H1 (cell line): ENCODE data around the gene GRB14. TPM values are rescaled to one million over a fixed set of nuclear protein-coding genes. Genes with fewer than 3 reads are reported as not detected.
A peak's percentile ranks its signal among the peaks of the same experiment; 100 is the strongest.

Experiments used
- CTCF ChIA-PET: fragments of 300-600 bp; sonication (Branson Sonifier 250); formaldehyde crosslinking; loops from one replicate; lab custom pipeline; 2021; ENCODE audit not compliant: partially characterized antibody; lab: Charles Lee
- POLR2A ChIA-PET: fragments of 300-600 bp; sonication (Branson Sonifier 250); formaldehyde crosslinking; loops from one replicate; lab custom pipeline; 2021; ENCODE audit warnings: inconsistent platforms; ENCODE audit not compliant: partially characterized antibody; lab: Charles Lee
- DNase-seq, 2 experiments: peaks; one replicate each; pipeline versions ENCODE4 v3.0.0 to v3.0.0-alpha.2; 2010 to 2022; ENCODE audit warnings: low spot score in 2 of 2, low read depth in 1 of 2, mixed read lengths in 1 of 2
- FAIRE-seq: peaks from 2 replicates; lab custom pipeline; 2011; peaks lifted over from hg19 to GRCh38; lab: Jason Lieb, UNC
- H2AFZ ChIP-seq: 2 replicates; pipeline ENCODE4 v1.8.1; 2012; ENCODE audit warnings: low read length, inconsistent platforms
- H2AK5ac ChIP-seq: 2 replicates; pipeline ENCODE4 v1.6.1; 2013; ENCODE audit warnings: low read depth, low read length
- H2BK120ac ChIP-seq: replicated peaks from 2 replicates; pipeline ENCODE3; 2013; ENCODE audit warnings: low read depth, low read length, inconsistent platforms
- H2BK12ac ChIP-seq: 2 replicates; pipeline ENCODE4 v1.6.1; 2013; ENCODE audit warnings: low read depth, low read length
- H2BK15ac ChIP-seq: 2 replicates; pipeline ENCODE4 v1.6.1; 2013; ENCODE audit warnings: low read length
- H2BK20ac ChIP-seq: 2 replicates; pipeline ENCODE4 v1.6.1; 2013; ENCODE audit warnings: low read length
- H2BK5ac ChIP-seq: 2 replicates; pipeline ENCODE4 v1.6.1; 2013; ENCODE audit warnings: low read depth, low read length
- H3K14ac ChIP-seq: 2 replicates; pipeline ENCODE4 v1.6.1; 2013; ENCODE audit warnings: inconsistent platforms; ENCODE audit not compliant: insufficient read length
- H3K18ac ChIP-seq: 2 replicates; pipeline ENCODE4 v1.6.1; 2013; ENCODE audit warnings: low read length; ENCODE audit errors: extremely low read depth
- H3K23ac ChIP-seq: 2 replicates; pipeline ENCODE4 v1.6.1; 2013; ENCODE audit warnings: inconsistent platforms; ENCODE audit not compliant: insufficient read length
- H3K23me2 ChIP-seq: 2 replicates; pipeline ENCODE4 v1.6.1; 2013; ENCODE audit warnings: low read depth, low read length
- H3K27ac ChIP-seq: 2 replicates; pipeline ENCODE4 v1.6.1; 2011; ENCODE audit warnings: low read depth, low read length, inconsistent platforms
- H3K27me3 ChIP-seq, 4 experiments: replicated peaks in 1 of 4; 1 replicate in 1 of 4; 2 replicates in 3 of 4; pipeline versions ENCODE4 v1.6.1 to v1.8.1; 2011 to 2013; ENCODE audit warnings: low read length in 3 of 4, mild to moderate bottlenecking in 3 of 4, inconsistent platforms in 2 of 4, mixed read lengths in 2 of 4, moderate library complexity in 1 of 4; ENCODE audit not compliant: control insufficient read depth in 3 of 4, insufficient read depth in 3 of 4; ENCODE audit errors: extremely low read depth in 1 of 4
- H3K36me3 ChIP-seq, 4 experiments: 2 replicates each; pipeline versions ENCODE4 v1.6.1 to v1.8.1; 2011 to 2013; ENCODE audit warnings: mild to moderate bottlenecking in 4 of 4, low read length in 3 of 4, moderate library complexity in 2 of 4, control low read depth in 1 of 4, inconsistent platforms in 1 of 4; ENCODE audit not compliant: insufficient read depth in 4 of 4, control insufficient read depth in 2 of 4
- H3K4ac ChIP-seq: replicated peaks from 2 replicates; pipeline ENCODE3; 2013; ENCODE audit warnings: low read length, low read depth, mixed read lengths, inconsistent platforms; ENCODE audit not compliant: insufficient read length
- H3K4me1 ChIP-seq, 4 experiments: replicated peaks in 1 of 4; 1 replicate in 1 of 4; 2 replicates in 3 of 4; pipeline versions ENCODE4 v1.6.1 to v1.8.1; 2011 to 2013; ENCODE audit warnings: low read length in 3 of 4, inconsistent platforms in 2 of 4, mixed read lengths in 1 of 4; ENCODE audit not compliant: insufficient read depth in 4 of 4, control insufficient read depth in 3 of 4
- H3K4me2 ChIP-seq, 2 experiments: 2 replicates each; pipeline versions ENCODE4 v1.6.1 to v1.8.1; 2011 to 2013; ENCODE audit warnings: low read depth in 2 of 2, low read length in 2 of 2, control low read depth in 1 of 2, inconsistent platforms in 1 of 2, mild to moderate bottlenecking in 1 of 2; ENCODE audit not compliant: insufficient read depth in 1 of 2
- H3K4me3 ChIP-seq, 4 experiments: fragments of 200-600, 300-600 bp in 1 of 4; sonication (generic), shearing (Covaris generic), sonication (Bioruptor Twin) in 1 of 4; 2 replicates each; pipeline versions ENCODE4 v1.5.1 to v1.8.1; 2011 to 2016; ENCODE audit warnings: low read length in 4 of 4, low read depth in 3 of 4, control low read depth in 2 of 4, inconsistent platforms in 2 of 4, mild to moderate bottlenecking in 2 of 4, mixed read lengths in 1 of 4, moderate library complexity in 1 of 4; ENCODE audit not compliant: insufficient read depth in 2 of 4; ENCODE audit errors: extremely low read depth in 1 of 4
- H3K56ac ChIP-seq: replicated peaks from 2 replicates; pipeline ENCODE3; 2013; ENCODE audit warnings: low read depth, mild to moderate bottlenecking, mixed read lengths, low read length, inconsistent platforms; ENCODE audit not compliant: insufficient read length
- H3K79me1 ChIP-seq: 2 replicates; pipeline ENCODE4 v1.6.1; 2013; ENCODE audit warnings: low read depth, low read length, control low read depth
- H3K79me2 ChIP-seq, 2 experiments: 2 replicates each; pipeline versions ENCODE4 v1.6.1 to v1.8.1; 2012 to 2013; ENCODE audit warnings: low read length in 2 of 2, mild to moderate bottlenecking in 2 of 2, inconsistent platforms in 1 of 2; ENCODE audit not compliant: insufficient read depth in 2 of 2, control insufficient read depth in 1 of 2
- H3K9ac ChIP-seq, 4 experiments: replicated peaks in 1 of 4; 1 replicate in 1 of 4; 2 replicates in 3 of 4; pipeline versions ENCODE4 v1.6.1 to v1.8.1; 2011 to 2013; ENCODE audit warnings: low read depth in 3 of 4, low read length in 3 of 4, control low read depth in 2 of 4, mild to moderate bottlenecking in 2 of 4, moderate library complexity in 2 of 4, inconsistent platforms in 1 of 4; ENCODE audit errors: extremely low read depth in 1 of 4
- H3K9me3 ChIP-seq, 2 experiments: 2 replicates each; pipeline versions ENCODE4 v1.6.1 to v1.8.1; 2012 to 2013; ENCODE audit warnings: mild to moderate bottlenecking in 2 of 2, moderate library complexity in 2 of 2, control low read depth in 1 of 2, inconsistent platforms in 1 of 2, low read depth in 1 of 2, low read length in 1 of 2, mixed read lengths in 1 of 2; ENCODE audit not compliant: insufficient read depth in 2 of 2
- H4K20me1 ChIP-seq, 2 experiments: replicated peaks in 1 of 2; 2 replicates each; pipeline versions ENCODE3 to v1.8.1; 2011 to 2013; ENCODE audit warnings: inconsistent platforms in 2 of 2, low read length in 2 of 2, mild to moderate bottlenecking in 1 of 2; ENCODE audit not compliant: insufficient read depth in 2 of 2, control insufficient read depth in 1 of 2
- H4K5ac ChIP-seq: 2 replicates; pipeline ENCODE4 v1.6.1; 2013; ENCODE audit warnings: low read length, low read depth, mixed read lengths, inconsistent platforms; ENCODE audit not compliant: insufficient read length
- H4K8ac ChIP-seq: 2 replicates; pipeline ENCODE4 v1.8.0; 2013; ENCODE audit warnings: mild to moderate bottlenecking, moderate library complexity, low read length, inconsistent platforms; ENCODE audit not compliant: insufficient read depth; ENCODE audit errors: extremely low read depth
- H4K91ac ChIP-seq: replicated peaks from 2 replicates; pipeline ENCODE3; 2013; ENCODE audit warnings: low read length, mixed read lengths, inconsistent platforms; ENCODE audit not compliant: insufficient read length
- CBX8 ChIP-seq: fragments of 300-800, 300-1000 bp; sonication (generic); IDR thresholded peaks from 2 replicates; pipeline ENCODE4 v1.7.1; 2016; ENCODE audit warnings: low read depth, low read length, borderline replicate concordance
- CTCF ChIP-seq, 3 experiments: IDR thresholded peaks; 1 replicate in 2 of 3; 2 replicates in 1 of 3; pipeline versions ENCODE4 v1.5.1 to v1.6.1; 2011; ENCODE audit warnings: low read length in 3 of 3, mild to moderate bottlenecking in 3 of 3, inconsistent platforms in 2 of 3, low read depth in 1 of 3, moderate library complexity in 1 of 3; ENCODE audit not compliant: insufficient read depth in 1 of 3; ENCODE audit errors: control extremely low read depth in 1 of 3
- JUND ChIP-seq: IDR thresholded peaks from 2 replicates; pipeline ENCODE4 v1.6.1; 2011; ENCODE audit warnings: mild to moderate bottlenecking, improper control_type of control experiment, low read length
- KDM1A ChIP-seq: fragments of 200-600, 300-600 bp; sonication (generic); IDR thresholded peaks from 2 replicates; pipeline ENCODE4 v1.7.1; 2016; ENCODE audit warnings: mild to moderate bottlenecking, low read length, borderline replicate concordance
- NRF1 ChIP-seq: IDR thresholded peaks from 2 replicates; pipeline ENCODE4 v1.6.1; 2011; ENCODE audit warnings: mild to moderate bottlenecking, low read depth, low read length, improper control_type of control experiment
- RAD21 ChIP-seq, 2 experiments: IDR thresholded peaks in 1 of 2; conservative IDR thresholded peaks in 1 of 2; 2 replicates each; pipeline ENCODE4 v1.6.1; 2011; ENCODE audit warnings: low read depth in 2 of 2, low read length in 2 of 2, improper control_type of control experiment in 1 of 2, inconsistent platforms in 1 of 2, mild to moderate bottlenecking in 1 of 2, moderate library complexity in 1 of 2
- RFX5 ChIP-seq: IDR thresholded peaks from 2 replicates; pipeline ENCODE4 v1.6.1; 2011; ENCODE audit warnings: low read depth, low read length, improper control_type of control experiment, borderline replicate concordance
- SUZ12 ChIP-seq: fragments of 200-600 bp; sonication (generic); IDR thresholded peaks from 2 replicates; pipeline ENCODE4 v1.6.1; 2012; ENCODE audit warnings: mild to moderate bottlenecking, inconsistent platforms, low read length, moderate library complexity, mixed read lengths
- TAF1 ChIP-seq: IDR thresholded peaks from 2 replicates; pipeline ENCODE4 v1.6.1; 2011; ENCODE audit warnings: mild to moderate bottlenecking, low read depth, low read length
- YY1 ChIP-seq: IDR thresholded peaks from 2 replicates; pipeline ENCODE4 v1.6.1; 2011; ENCODE audit warnings: low read depth, mild to moderate bottlenecking, low read length
- WGBS, 2 experiments: shearing (Covaris generic) in 1 of 2; methylation state at CpG; one replicate each; pipeline versions ENCODE4 v1.1.6 to v1.1.7; 2013 to 2015; ENCODE audit warnings: low lambda C conversion rate in 2 of 2, mixed read lengths in 2 of 2, inconsistent platforms in 1 of 2, low coverage in 1 of 2, missing lambda C conversion rate in 1 of 2; ENCODE audit not compliant: insufficient replicate concordance in 2 of 2, insufficient coverage in 1 of 2, insufficient read length in 1 of 2; ENCODE audit errors: extremely low coverage in 1 of 2, missing lambda C conversion rate in 1 of 2; 5-methylcytosine and 5-hydroxymethylcytosine counted together
- polyA plus RNA-seq, 7 experiments: library from polyadenylated mRNA; depleted of rRNA in 3 of 7; stranded (reverse) in 5 of 7; unstranded in 2 of 7; fragments of >200 nt in 5 of 7; fragments of 200-250 nt in 2 of 7; gene quantifications; 1 replicate in 5 of 7; 2 replicates in 1 of 7; 4 replicates in 1 of 7; pipeline versions ENCODE4 v1.2.1 to v1.2.3, GENCODE V29; 2011 to 2013; ENCODE audit warnings: missing spikeins in 2 of 7, mixed read lengths in 2 of 7
- total RNA-seq: library from RNA; stranded (reverse); fragmentation: NEBNext Ultra II Directional; extraction: Animal tissue kit (Norgen Biotek cat#: 25700); gene quantifications from 2 replicates; pipeline ENCODE4 v1.2.1, GENCODE V29; 2021

GRB14 gene
- total and polyA plus RNA-seq, 2 of the 8 experiments (the other 6 are each of a cell fraction or from before 2014, with no cell fraction given), result 2.5 to 11.6 TPM

DNA sequence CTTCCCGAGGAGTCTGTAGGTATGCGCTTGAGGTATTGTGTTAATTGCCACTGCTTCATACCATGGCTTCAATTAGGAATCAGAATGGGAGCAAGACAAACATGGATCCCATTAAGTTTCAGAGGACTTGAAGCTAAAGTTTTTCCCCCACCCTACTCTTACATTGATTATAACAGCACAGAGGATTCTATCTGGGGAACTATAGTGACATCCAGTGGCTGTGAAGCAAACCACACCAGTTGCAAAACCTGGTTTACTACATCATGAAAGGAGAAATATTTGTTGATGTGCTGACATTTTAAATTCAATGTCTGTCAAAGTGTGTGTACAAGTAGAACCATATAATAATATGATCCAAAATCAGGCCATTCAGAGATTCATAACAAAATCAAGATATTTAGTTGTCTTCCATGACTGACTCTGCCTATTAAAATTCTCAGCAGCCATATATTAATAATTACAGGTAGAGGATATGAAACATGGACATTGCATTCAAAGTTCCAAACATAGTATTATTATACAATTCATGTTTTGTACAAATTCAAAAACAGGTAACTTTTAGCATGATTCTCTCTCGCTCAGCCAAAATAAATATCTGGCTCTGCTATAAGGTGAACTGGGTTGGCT, 82.9 kb downstream of the GRB14 start:
- Histone ChIP-seq H2BK5ac (no peak overlapping the region), H3K36me3 (no peaks in the 10 kb centered on the region), H2BK20ac (no peak overlapping the region), H4K20me1 (no peaks in the 10 kb centered on the region), H3K23me2 (no peaks in the 10 kb centered on the region), H3K79me2 (no peaks in the 10 kb centered on the region), H4K5ac (no peak overlapping the region), H3K4ac (no peak overlapping the region), H3K18ac (no peak overlapping the region), H3K4me1 (no peaks in the 10 kb centered on the region; a peak in 1 of 7 replicates), H2AFZ (no peak overlapping the region), H3K14ac (no peak overlapping the region), H3K79me1 (no peaks in the 10 kb centered on the region; the same call in 1 of the 2 replicates), H3K27me3 (no peaks in the 10 kb centered on the region), H2BK15ac (no peak overlapping the region), H3K4me3 (no peak overlapping the region), H3K9me3 (no peaks in the 10 kb centered on the region), H3K27ac (no peak overlapping the region), H3K23ac (no peak overlapping the region), H4K8ac (no peak overlapping the region), H3K4me2 (no peak overlapping the region), H2BK120ac (no peak overlapping the region), H4K91ac (no peak overlapping the region), H3K9ac (no peak overlapping the region), H2AK5ac (no peak overlapping the region), H2BK12ac (no peak overlapping the region), H3K56ac (no peak overlapping the region)
- CTCF ChIA-PET, result interaction anchor here (0.6 to 6.0 kb wide), 36 partner anchors 8 to 1606 kb away, joined by 3 to 36 read pairs (median 3); no protein-coding TSS in a partner anchor
- POLR2A ChIA-PET, result no interaction called here
- WGBS, 2 experiments, result 88% methylated on average over 3 of the region's 3 CpGs; no CpG with 5 or more reads in 1 of the 2 experiments
- FAIRE-seq (peak; percentile 86), DNase-seq (no peak)
- no peak for TF ChIP-seq KDM1A
- no peak for TF ChIP-seq TAF1
- TF ChIP-seq RAD21 (IDR thresholded peaks at IDR 0.05 in 1 of 2, conservative IDR thresholded peaks at IDR 0.05 in 1 of 2; ENCODE audit: low read depth in 2 of 2, low read length in 2 of 2), result peak; percentile 77 to 81
- no peak for TF ChIP-seq JUND
- no peak for TF ChIP-seq SUZ12
- no peak for TF ChIP-seq RFX5
- TF ChIP-seq NRF1, result no peak
- TF ChIP-seq CTCF (IDR thresholded peaks at IDR 0.05; ENCODE audit: control extremely low read depth in 1 of 3, insufficient read depth in 1 of 3, low read depth in 1 of 3, low read length in 3 of 3), result peak in 2 of 3 experiments; percentile 68 to 70; a peak in 3 of 4 replicates
- TF ChIP-seq YY1, result no peak
- TF ChIP-seq CBX8, result no peak
